NCI-H2196 treated with DMSO at 0.1 percent for 48 hours (cell line): ENCODE data around the gene DENND4B.

Source experiments
- DNase-seq: peaks from one replicate; lab custom pipeline; 2025; ENCODE audit not compliant: unreplicated experiment; lab: John Stamatoyannopoulos, UW

DENND4B gene

GRCh38 chr1:153951183-153951582 is 4.7 kb upstream of the DENND4B start:
- DNase-seq: no peak

- peak; percentile 39 for DNase-seq
Observed at GRCh38 chr1:153945795-153946621, 510 bp downstream of the DENND4B start.

GRCh38 chr1:153945131-153945794 is 1.3 kb downstream of the DENND4B start:
- DNase-seq: no peak

GRCh38 chr1:153944827-153945117 is 1.7 kb downstream of the DENND4B start:
- DNase-seq: no peak

GRCh38 chr1:153944005-153944826 is 2.3 kb downstream of the DENND4B start:
- no peak for DNase-seq

- DNase-seq: no peak
Observed at GRCh38 chr1:153942766-153943549, 3.6 kb downstream of the DENND4B start.

- no peak for DNase-seq
Observed at GRCh38 chr1:153941826-153942725, 4.4 kb downstream of the DENND4B start.

- no peak for DNase-seq
Observed at GRCh38 chr1:153940756-153941155, 5.8 kb downstream of the DENND4B start.

- DNase-seq: no peak
Observed at GRCh38 chr1:153939476-153939875, 7.0 kb downstream of the DENND4B start.

GRCh38 chr1:153938996-153939395 is 7.5 kb downstream of the DENND4B start:
- no peak for DNase-seq

- no peak for DNase-seq
Observed at GRCh38 chr1:153937331-153937730, 9.2 kb downstream of the DENND4B start.

GRCh38 chr1:153936011-153936802 is 10.3 kb downstream of the DENND4B start:
- DNase-seq: no peak

- no peak for DNase-seq
Observed at GRCh38 chr1:153934746-153935145, 11.8 kb downstream of the DENND4B start.

- no peak for DNase-seq
Observed at GRCh38 chr1:153933955-153934354, 12.6 kb downstream of the DENND4B start.

- DNase-seq: no peak
Observed at GRCh38 chr1:153933430-153933829, 13.1 kb downstream of the DENND4B start.

- no peak for DNase-seq
Observed at GRCh38 chr1:153932156-153933131, 14.1 kb downstream of the DENND4B start.

GRCh38 chr1:153929981-153930948 is 16.3 kb downstream of the DENND4B start:
- DNase-seq: no peak
